C4-2B (cell line): Measurements from ENCODE around the gene ZNF33B.
A peak's percentile ranks its signal among the peaks of the same experiment; 100 is the strongest.

Source experiments
- H3K27ac ChIP-seq: fragments of 450-650 bp; 2 replicates; pipeline ENCODE4 v1.5.1; 2017
- CTCF ChIP-seq: fragments of 450-650 bp; conservative IDR thresholded peaks from 2 replicates; pipeline ENCODE4 v1.5.1; 2017; ENCODE audit warnings: mild to moderate bottlenecking
- ZFX ChIP-seq: fragments of 450-650 bp; IDR thresholded peaks from 2 replicates; pipeline ENCODE4 v1.6.1; 2017

Gene ZNF33B

DNA sequence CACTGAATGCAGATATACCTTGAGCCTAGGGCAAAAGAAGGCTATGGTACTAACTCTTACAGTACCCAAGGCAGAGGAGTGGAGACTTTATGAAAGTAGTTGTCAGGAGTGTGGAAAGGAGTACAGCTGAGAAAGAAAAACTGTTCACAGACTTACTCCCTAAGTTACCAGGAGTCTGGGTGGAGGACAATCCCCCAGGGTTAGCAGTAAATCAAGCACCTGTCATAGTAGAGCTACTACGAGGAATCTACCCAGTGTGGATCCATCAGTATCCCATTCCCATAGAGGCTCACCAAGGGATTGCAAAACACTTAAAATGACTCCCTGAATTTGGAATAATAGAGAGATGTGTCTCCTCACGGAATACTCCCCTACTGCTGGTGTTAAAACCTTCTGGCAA is 10.1 kb upstream of the ZNF33B start:
- TF ChIP-seq CTCF (no peak), ZFX (no peak)
- no peak overlapping the region for H3K27ac ChIP-seq

DNA sequence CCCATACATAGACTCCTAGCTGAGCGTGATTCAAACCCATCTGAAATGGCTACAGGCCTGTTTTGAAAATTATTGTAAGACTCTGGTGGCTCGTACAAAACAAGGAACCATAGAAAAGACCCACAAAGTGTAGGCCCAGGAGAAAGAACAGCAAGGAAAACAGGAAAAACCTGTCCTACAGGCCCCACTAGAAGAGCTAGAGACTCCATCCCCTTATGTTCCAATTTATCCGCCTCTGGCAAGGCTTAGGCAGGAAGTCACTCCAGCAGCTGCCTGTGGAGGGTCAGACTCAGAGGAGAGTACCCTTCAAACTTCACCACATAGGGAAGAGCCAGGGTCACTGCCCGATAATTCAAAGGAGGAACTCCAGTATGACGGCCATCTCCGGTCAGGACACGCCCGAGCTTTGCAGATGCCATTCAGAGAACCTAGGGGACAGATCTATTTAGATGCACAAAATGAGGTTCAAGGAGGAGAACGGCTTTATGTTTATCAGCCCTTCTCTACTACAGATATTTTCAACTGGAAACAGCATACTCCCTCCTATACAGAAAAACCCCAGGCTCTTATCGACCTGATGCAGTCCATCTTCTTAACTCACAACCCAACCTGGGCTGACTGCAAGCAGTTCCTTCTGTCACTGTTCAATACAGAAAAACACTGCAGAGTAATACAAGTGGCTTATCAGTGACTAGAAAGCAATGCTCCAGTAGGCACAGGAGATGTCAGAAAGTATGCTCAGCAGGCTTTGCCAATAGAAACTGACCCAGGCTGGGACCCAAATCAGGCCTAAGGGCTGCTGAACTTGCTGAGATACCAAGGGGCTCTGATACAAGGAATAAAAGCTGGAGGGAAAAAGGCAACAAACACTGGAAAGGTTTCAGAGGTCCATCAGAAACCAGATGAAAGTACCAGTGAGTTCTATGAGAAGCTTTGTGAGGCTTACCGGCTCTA is 8.6 kb upstream of the ZNF33B start:
- no peak overlapping the region; the same call in 1 of the 2 replicates for H3K27ac ChIP-seq
- TF ChIP-seq CTCF (no peak), ZFX (no peak)

DNA sequence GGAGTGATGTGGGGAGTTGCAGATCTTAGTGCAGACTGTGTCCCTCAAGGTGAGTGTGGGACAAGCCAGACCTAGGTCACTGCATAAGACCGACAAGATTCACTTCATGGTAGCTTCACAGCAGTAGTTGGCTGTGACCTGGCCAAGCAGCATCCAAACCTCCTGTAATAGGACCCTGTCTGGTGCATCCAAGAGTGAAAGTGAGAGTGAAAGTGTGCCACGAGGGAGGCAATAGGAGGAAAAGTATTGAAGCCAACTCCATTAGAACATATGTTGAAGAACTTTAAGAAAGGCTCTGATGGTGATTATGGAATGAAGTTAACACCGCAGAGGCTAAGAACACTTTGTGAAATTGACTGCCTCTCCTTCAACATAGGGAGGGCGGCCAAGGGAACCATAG is 7.8 kb upstream of the ZNF33B start:
- no peak for TF ChIP-seq ZFX
- TF ChIP-seq CTCF: no peak
- peak overlapping the region; percentile 8 for H3K27ac ChIP-seq

GRCh38 chr10:42645516-42645915 is 7.1 kb upstream of the ZNF33B start:
- TF ChIP-seq CTCF (no peak), ZFX (no peak)
- H3K27ac ChIP-seq: peak overlapping the region; percentile 8; the same call in 1 of the 2 replicates

- H3K27ac ChIP-seq: no peak overlapping the region
- TF ChIP-seq CTCF: no peak
- no peak for TF ChIP-seq ZFX
Measured at GRCh38 chr10:42645103-42645502, 6.7 kb upstream of the ZNF33B start.

GRCh38 chr10:42640610-42641229 is 2.4 kb upstream of the ZNF33B start:
- no peak for TF ChIP-seq ZFX
- TF ChIP-seq CTCF: no peak

GRCh38 chr10:42638821-42639270 is 476 bp upstream of the ZNF33B start:
- peak overlapping the region; percentile 93 for H3K27ac ChIP-seq
- TF ChIP-seq CTCF (no peak), ZFX (no peak)

More at GRCh38 chr10:42640610-42641229, 2.4 kb upstream of the ZNF33B start:
- peak overlapping the region; percentile 56; the same call in 1 of the 2 replicates for H3K27ac ChIP-seq
